HepG2 (cell line): ENCODE data around the gene C1orf146. TPM values are rescaled to one million over a fixed set of nuclear protein-coding genes. Genes with fewer than 3 reads are reported as not detected.

Experiments
- ATAC-seq: fragments of 200-7000 bp; cut with Tn5 transposase; 3 replicates; pipeline ENCODE4 v1.9.1; 2020; ENCODE audit warnings: mild to moderate bottlenecking, moderate library complexity
- BruUV-seq: library from RNA; stranded (reverse); fragments of 400-500 nt; replicated peaks from 2 replicates; lab custom pipeline; 2021; lab: Mats Ljungman, UMichigan
- CTCF ChIA-PET: fragments of 300-600 bp; formaldehyde crosslinking; extraction: SDS; loops from one replicate; lab custom pipeline; 2021; ENCODE audit warnings: low total read pairs, inconsistent platforms, low intra/inter-chr PET ratio; lab: Yijun Ruan, JAX
- POLR2A ChIA-PET: fragments of 350-600 bp; sonication (Branson Sonifier 250); formaldehyde crosslinking; loops from one replicate; lab custom pipeline; 2020; ENCODE audit warnings: antibody characterized with exemption, inconsistent platforms; lab: Yijun Ruan, JAX
- DNase-seq: peaks from one replicate; pipeline ENCODE4 v3.0.0-alpha.2; 2015; ENCODE audit warnings: low spot score
- FAIRE-seq: peaks from 3 replicates; lab custom pipeline; 2011; peaks lifted over from hg19 to GRCh38; lab: Jason Lieb, UNC
- H2AFZ ChIP-seq: one replicate; pipeline ENCODE4 v1.6.1; 2011; ENCODE audit warnings: low read length, inconsistent platforms
- H3K27ac ChIP-seq: fragments of 300-600 bp; 3 replicates; pipeline ENCODE4 v1.8.0; 2011; ENCODE audit warnings: mixed run types, mild to moderate bottlenecking, mixed read lengths, low read length, inconsistent platforms; ENCODE audit not compliant: insufficient read depth; ENCODE audit errors: extremely low read length
- H3K27me3 ChIP-seq, 2 experiments: fragments of 200-600 bp in 1 of 2; 2 replicates in 1 of 2; 3 replicates in 1 of 2; pipeline versions ENCODE4 v1.6.0 to v1.8.0; 2011; ENCODE audit warnings: low read length in 2 of 2, mild to moderate bottlenecking in 2 of 2, moderate library complexity in 2 of 2, inconsistent platforms in 1 of 2; ENCODE audit not compliant: insufficient read depth in 2 of 2, control insufficient read depth in 1 of 2
- H3K36me3 ChIP-seq, 2 experiments: fragments of 200-600 bp in 1 of 2; replicated peaks in 1 of 2; 2 replicates in 1 of 2; 3 replicates in 1 of 2; pipeline versions ENCODE4 v1.5.1 to v1.8.0; 2011; ENCODE audit warnings: low read length in 2 of 2, inconsistent platforms in 1 of 2; ENCODE audit not compliant: insufficient read depth in 2 of 2, control insufficient read depth in 1 of 2
- H3K4me1 ChIP-seq: 2 replicates; pipeline ENCODE4 v1.5.1; 2012; ENCODE audit warnings: low read length, inconsistent platforms; ENCODE audit not compliant: insufficient read depth
- H3K4me2 ChIP-seq: 2 replicates; pipeline ENCODE4 v1.6.0; 2011; ENCODE audit warnings: low read depth, low read length, inconsistent platforms
- H3K4me3 ChIP-seq, 3 experiments: fragments of 200-600 bp in 1 of 3; sonication (generic), shearing (Covaris generic) in 1 of 3; replicated peaks in 1 of 3; 2 replicates each; pipeline ENCODE4 v1.5.1; 2011 to 2016; ENCODE audit warnings: low read length in 3 of 3, inconsistent platforms in 2 of 3, low read depth in 2 of 3, mild to moderate bottlenecking in 2 of 3, control low read depth in 1 of 3, mixed read lengths in 1 of 3; ENCODE audit not compliant: insufficient read depth in 1 of 3
- H3K79me2 ChIP-seq: one replicate; pipeline ENCODE4 v1.6.1; 2011; ENCODE audit warnings: low read length, inconsistent platforms; ENCODE audit not compliant: insufficient read depth
- H3K9ac ChIP-seq: 2 replicates; pipeline ENCODE4 v1.6.0; 2011; ENCODE audit warnings: mild to moderate bottlenecking, low read depth, low read length, inconsistent platforms; ENCODE audit not compliant: insufficient read depth
- H3K9me3 ChIP-seq: 2 replicates; pipeline ENCODE4 v1.5.1; 2012; ENCODE audit warnings: mild to moderate bottlenecking, low read length
- H4K20me1 ChIP-seq: 2 replicates; pipeline ENCODE4 v1.6.0; 2011; ENCODE audit warnings: inconsistent platforms, mild to moderate bottlenecking, low read length, moderate library complexity; ENCODE audit not compliant: insufficient read depth
- FOXO1 ChIP-seq: sonication (generic); formaldehyde crosslinking; IDR thresholded peaks from 2 replicates; pipeline ENCODE4 v1.4.0; 2020; ENCODE audit warnings: missing genetic modification reagents
- HNRNPK ChIP-seq: fragments of 200-400 bp; formaldehyde crosslinking; IDR thresholded peaks from 2 replicates; pipeline ENCODE4 v1.6.1; 2018; ENCODE audit warnings: low read length, low read depth, moderate library complexity, mild to moderate bottlenecking; ENCODE audit not compliant: poor library complexity, severe bottlenecking
- MAZ ChIP-seq, 2 experiments: sonication (generic) in 1 of 2; formaldehyde crosslinking in 1 of 2; IDR thresholded peaks; 2 replicates each; pipeline versions ENCODE4 v1.5.0 to v1.6.1; 2012 to 2020; ENCODE audit warnings: low read depth in 2 of 2, mild to moderate bottlenecking in 2 of 2, borderline replicate concordance in 1 of 2, improper control_type of control experiment in 1 of 2, low read length in 1 of 2, missing genetic modification reagents in 1 of 2, moderate library complexity in 1 of 2
- RFX5 ChIP-seq: IDR thresholded peaks from 2 replicates; pipeline ENCODE4 v1.6.1; 2011; ENCODE audit warnings: low read depth, low read length, improper control_type of control experiment
- ZNF124 ChIP-seq: sonication (generic); formaldehyde crosslinking; IDR thresholded peaks from 2 replicates; pipeline ENCODE4 v1.4.0; 2020; ENCODE audit warnings: missing genetic modification reagents
- ZNF318 ChIP-seq: sonication (generic); formaldehyde crosslinking; IDR thresholded peaks from 2 replicates; pipeline ENCODE4 v1.4.0; 2020; ENCODE audit warnings: mild to moderate bottlenecking, missing genetic modification reagents
- ZNF335 ChIP-seq: sonication (generic); formaldehyde crosslinking; IDR thresholded peaks from 2 replicates; pipeline ENCODE4 v1.4.0; 2020; ENCODE audit warnings: missing genetic modification reagents
- ZNF572 ChIP-seq: sonication (generic); formaldehyde crosslinking; IDR thresholded peaks from 2 replicates; pipeline ENCODE4 v1.5.1; 2020; ENCODE audit warnings: mild to moderate bottlenecking, missing genetic modification reagents
- ZNF724P ChIP-seq: sonication (generic); formaldehyde crosslinking; IDR thresholded peaks from 2 replicates; pipeline ENCODE4 v1.8.0; 2022; ENCODE audit warnings: missing genetic modification reagents, borderline replicate concordance
- WGBS: methylation state at CpG from one replicate; pipeline ENCODE4 v1.1.6; 2017; ENCODE audit warnings: low lambda C conversion rate; 5-methylcytosine and 5-hydroxymethylcytosine counted together
- in situ Hi-C: cut with HindIII; loops from 2 replicates; pipeline ENCODE4 v1.10.0; 2017; ENCODE audit warnings: low pct_unique_long_range_greater_than_20kb; ENCODE audit not compliant: extremely low pct_ligation_motif_present
- intact Hi-C: fragments of 100-400 bp; cut with micrococcal nuclease; formaldehyde crosslinking; loops from one replicate; pipeline ENCODE4 v1.10.0; 2022; ENCODE audit not compliant: unreplicated experiment
- polyA plus RNA-seq, 8 experiments: library from polyadenylated mRNA; depleted of rRNA in 3 of 8; stranded (reverse) in 7 of 8; unstranded in 1 of 8; fragments of >200 nt; fragmentation: Illumina TruSeq in 4 of 8; extraction: Trizol in 4 of 8; gene quantifications; 2 replicates each; pipeline versions ENCODE4 v1.2.1 to v1.2.3, GENCODE V29; 2011 to 2016; ENCODE audit warnings: low read depth in 4 of 8, missing spikeins in 1 of 8, mixed read lengths in 1 of 8; ENCODE audit not compliant: insufficient read depth in 1 of 8
- total RNA-seq, 5 experiments: library from RNA; depleted of rRNA; stranded (reverse); fragments of >200 nt; fragmentation: Illumina TruSeq; extraction: Trizol; gene quantifications; 2 replicates each; pipeline ENCODE4 v1.2.3, GENCODE V29; 2016; ENCODE audit warnings: low read depth in 1 of 5

The C1orf146 gene
- total and polyA plus RNA-seq, 2 of the 13 experiments (the other 11 are each of a cell fraction or from before 2014, with no cell fraction given): not detected

- no TSS peak for BruUV-seq
- no peak for TF ChIP-seq FOXO1 (CRISPR knock-in tag)
- TF ChIP-seq RFX5: no peak
- no peak for TF ChIP-seq ZNF124 (CRISPR knock-in tag)
- no peak for TF ChIP-seq ZNF572 (CRISPR knock-in tag)
- TF ChIP-seq ZNF335 (CRISPR knock-in tag): no peak
- TF ChIP-seq MAZ (IDR thresholded peaks at IDR 0.05; ENCODE audit: borderline replicate concordance, low read depth, low read length): no peak
- no peak for TF ChIP-seq MAZ (CRISPR knock-in tag; IDR thresholded peaks at IDR 0.05; ENCODE audit: low read depth)
- TF ChIP-seq ZNF724P: no peak
- TF ChIP-seq ZNF318: no peak
- TF ChIP-seq HNRNPK: no peak
- TF ChIP-seq, all 625 proteins: peak for 0
- Histone ChIP-seq H3K4me2 (no peak overlapping the region), H2AFZ (no peak overlapping the region), H3K4me1 (no peaks in the 10 kb centered on the region), H3K79me2 (no peaks in the 10 kb centered on the region), H4K20me1 (no peaks in the 10 kb centered on the region), H3K9me3 (no peaks in the 10 kb centered on the region), H3K27ac (no peak overlapping the region), H3K27me3 (no peaks in the 10 kb centered on the region; a peak in 1 of 5 replicates), H3K9ac (no peak overlapping the region), H3K4me3 (no peak overlapping the region), H3K36me3 (no peaks in the 10 kb centered on the region)
- FAIRE-seq (no peak), DNase-seq (no peak), ATAC-seq (no peak)
- in situ Hi-C loops (no loop called here), intact Hi-C loops (no loop called here)
- CTCF ChIA-PET: no interaction called here
- 60% methylated on average over 5 of the region's 9 CpGs for WGBS
- POLR2A ChIA-PET: no interaction called here
Observed at GRCh38 chr1:92192246-92192645, 25.5 kb upstream of the C1orf146 start.
